MM.1S (cell line): ENCODE measurements around the gene ISYNA1.

Source experiments
- EZH2 ChIP-seq: fragments of 300-600 bp; sonication (generic); optimal IDR thresholded peaks from 2 replicates; pipeline ENCODE3; 2017; ENCODE audit warnings: low read depth, mild to moderate bottlenecking, antibody characterized with exemption, low read length, mixed read lengths
- EZH2phosphoT487 ChIP-seq: fragments of 300-600 bp; sonication (generic); IDR thresholded peaks from 2 replicates; pipeline ENCODE4 v1.6.1; 2018; ENCODE audit warnings: antibody characterized with exemption, low read length
- TF ChIP-seq, protein P1 (sequence below): fragments of 300-600 bp; sonication (generic); IDR thresholded peaks from 2 replicates; pipeline ENCODE4 v1.5.1; 2016; ENCODE audit warnings: antibody characterized with exemption, low read length, mixed read lengths

DNA sequence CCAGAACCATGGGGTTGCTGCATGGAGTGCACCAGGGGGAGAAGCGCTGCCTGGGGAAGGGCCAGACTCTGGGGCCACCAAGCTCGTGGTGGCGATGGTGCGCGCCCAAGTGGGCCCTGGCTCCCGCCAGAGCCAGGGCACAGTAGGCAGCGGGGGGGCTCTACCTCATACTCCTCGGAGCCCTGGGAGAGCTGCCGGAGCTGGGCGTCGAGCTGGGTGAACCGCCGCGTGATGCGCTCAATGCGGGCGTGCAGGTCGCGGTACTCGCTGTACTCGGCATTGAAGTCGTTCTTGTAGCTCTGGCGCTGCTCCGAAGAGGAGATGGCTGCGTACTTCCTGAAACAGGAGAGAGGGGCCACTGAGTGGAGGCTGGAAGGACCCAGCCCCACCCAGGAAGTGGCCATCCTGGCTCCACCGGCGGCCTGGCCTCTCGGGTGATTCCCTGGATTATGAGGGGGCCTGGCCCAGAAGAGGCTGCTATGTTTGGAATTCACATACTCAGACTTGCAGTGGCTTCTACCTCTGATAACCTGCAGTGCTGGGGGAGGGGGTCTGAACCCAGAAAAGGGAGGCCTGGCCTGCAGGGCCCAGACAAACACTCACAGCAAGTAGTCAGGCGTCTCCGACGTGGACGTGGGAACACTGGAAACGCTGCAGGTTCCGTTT lies 8.3 kb upstream of the ISYNA1 start:
- TF ChIP-seq, protein P1, sequence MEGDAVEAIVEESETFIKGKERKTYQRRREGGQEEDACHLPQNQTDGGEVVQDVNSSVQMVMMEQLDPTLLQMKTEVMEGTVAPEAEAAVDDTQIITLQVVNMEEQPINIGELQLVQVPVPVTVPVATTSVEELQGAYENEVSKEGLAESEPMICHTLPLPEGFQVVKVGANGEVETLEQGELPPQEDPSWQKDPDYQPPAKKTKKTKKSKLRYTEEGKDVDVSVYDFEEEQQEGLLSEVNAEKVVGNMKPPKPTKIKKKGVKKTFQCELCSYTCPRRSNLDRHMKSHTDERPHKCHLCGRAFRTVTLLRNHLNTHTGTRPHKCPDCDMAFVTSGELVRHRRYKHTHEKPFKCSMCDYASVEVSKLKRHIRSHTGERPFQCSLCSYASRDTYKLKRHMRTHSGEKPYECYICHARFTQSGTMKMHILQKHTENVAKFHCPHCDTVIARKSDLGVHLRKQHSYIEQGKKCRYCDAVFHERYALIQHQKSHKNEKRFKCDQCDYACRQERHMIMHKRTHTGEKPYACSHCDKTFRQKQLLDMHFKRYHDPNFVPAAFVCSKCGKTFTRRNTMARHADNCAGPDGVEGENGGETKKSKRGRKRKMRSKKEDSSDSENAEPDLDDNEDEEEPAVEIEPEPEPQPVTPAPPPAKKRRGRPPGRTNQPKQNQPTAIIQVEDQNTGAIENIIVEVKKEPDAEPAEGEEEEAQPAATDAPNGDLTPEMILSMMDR, result no peak
- TF ChIP-seq EZH2phosphoT487 (no peak), EZH2 (no peak)
